Endothelial cell of umbilical vein (primary cell): ENCODE data around the gene MSANTD7. TPM values are rescaled to one million over a fixed set of nuclear protein-coding genes. Genes with fewer than 3 reads are reported as not detected.

Source experiments
- BruUV-seq: library from RNA; stranded (reverse); fragments of 400-500 nt; replicated peaks from 2 replicates; lab custom pipeline; 2021; lab: Mats Ljungman, UMichigan
- CTCF ChIA-PET: fragments of 300-600, 350-600 bp; sonication (Branson Sonifier 250); formaldehyde crosslinking; loops from one replicate; lab custom pipeline; 2021; ENCODE audit warnings: antibody characterized with exemption, inconsistent platforms; lab: Charles Lee
- POLR2A ChIA-PET: fragments of 300-600, 350-600 bp; sonication (Branson Sonifier 250); formaldehyde crosslinking; loops from one replicate; lab custom pipeline; 2021; ENCODE audit warnings: antibody characterized with exemption, inconsistent platforms; lab: Charles Lee
- DNase-seq: peaks from one replicate; pipeline ENCODE4 v3.0.0-alpha.2; 2011; ENCODE audit warnings: low read depth, low spot score
- FAIRE-seq: peaks from 2 replicates; lab custom pipeline; 2011; peaks lifted over from hg19 to GRCh38; lab: Jason Lieb, UNC
- H2AFZ ChIP-seq: 2 replicates; pipeline ENCODE4 v1.6.0; 2012; ENCODE audit warnings: low read depth, low read length, control low read depth, inconsistent platforms
- H3K27ac ChIP-seq: 2 replicates; pipeline ENCODE4 v1.5.1; 2011; ENCODE audit warnings: low read depth, mild to moderate bottlenecking, control low read depth, low read length, moderate library complexity; ENCODE audit not compliant: insufficient read depth
- H3K27me3 ChIP-seq, 2 experiments: 2 replicates each; pipeline versions ENCODE4 v1.6.0 to v1.6.1; 2011; ENCODE audit warnings: low read length in 2 of 2, mixed read lengths in 1 of 2; ENCODE audit not compliant: control insufficient read depth in 2 of 2, insufficient read depth in 2 of 2
- H3K36me3 ChIP-seq, 2 experiments: 2 replicates in 1 of 2; 3 replicates in 1 of 2; pipeline ENCODE4 v1.5.1; 2011; ENCODE audit warnings: low read length in 2 of 2, mild to moderate bottlenecking in 1 of 2, moderate library complexity in 1 of 2; ENCODE audit not compliant: control insufficient read depth in 2 of 2, insufficient read depth in 2 of 2; ENCODE audit errors: extremely low read depth in 1 of 2
- H3K4me1 ChIP-seq: 3 replicates; pipeline ENCODE4 v1.5.1; 2011; ENCODE audit warnings: mild to moderate bottlenecking, low read length; ENCODE audit not compliant: control insufficient read depth, insufficient read depth; ENCODE audit errors: extremely low read depth
- H3K4me2 ChIP-seq: 2 replicates; pipeline ENCODE4 v1.6.1; 2011; ENCODE audit warnings: low read length, control low read depth, mixed read lengths; ENCODE audit not compliant: insufficient read depth
- H3K4me3 ChIP-seq, 3 experiments: fragments of 200-600 bp in 1 of 3; sonication (generic), shearing (Covaris generic) in 1 of 3; replicated peaks in 1 of 3; 2 replicates each; pipeline ENCODE4 v1.5.1; 2011 to 2016; ENCODE audit warnings: control low read depth in 3 of 3, low read length in 3 of 3, mild to moderate bottlenecking in 2 of 3, inconsistent platforms in 1 of 3, low read depth in 1 of 3, moderate library complexity in 1 of 3; ENCODE audit not compliant: insufficient read depth in 1 of 3
- H3K79me2 ChIP-seq: 2 replicates; pipeline ENCODE4 v1.6.0; 2012; ENCODE audit warnings: low read length, inconsistent platforms; ENCODE audit not compliant: control insufficient read depth, insufficient read depth
- H3K9ac ChIP-seq: replicated peaks from 2 replicates; pipeline ENCODE3; 2011; ENCODE audit warnings: low read length, control low read depth; ENCODE audit not compliant: insufficient read depth; ENCODE audit errors: extremely low read depth
- H3K9me1 ChIP-seq: replicated peaks from 3 replicates; pipeline ENCODE4 v1.6.0; 2011; ENCODE audit warnings: mild to moderate bottlenecking, low read length; ENCODE audit not compliant: control insufficient read depth, insufficient read depth; ENCODE audit errors: extremely low read depth
- H3K9me3 ChIP-seq: replicated peaks from 2 replicates; pipeline ENCODE4 v1.5.1; 2012; ENCODE audit warnings: low read length, inconsistent platforms; ENCODE audit not compliant: control insufficient read depth, insufficient read depth
- H4K20me1 ChIP-seq: replicated peaks from 2 replicates; pipeline ENCODE3; 2011; ENCODE audit warnings: mild to moderate bottlenecking, low read length; ENCODE audit not compliant: control insufficient read depth, insufficient read depth; ENCODE audit errors: extremely low read depth
- CTCF ChIP-seq, 2 donors: IDR thresholded peaks; 1 replicate in 1 of 2; 2 replicates in 1 of 2; pipeline ENCODE4 v1.5.1; 2011; ENCODE audit warnings: low read length in 2 of 2, mild to moderate bottlenecking in 2 of 2, moderate library complexity in 2 of 2, control low read depth in 1 of 2, inconsistent platforms in 1 of 2, low read depth in 1 of 2; ENCODE audit not compliant: insufficient read depth in 1 of 2; ENCODE audit errors: extremely low read depth in 1 of 2
- EZH2 ChIP-seq: IDR thresholded peaks from 2 replicates; pipeline ENCODE4 v1.6.1; 2012; ENCODE audit warnings: borderline replicate concordance, low read depth, mild to moderate bottlenecking, moderate library complexity, low read length, inconsistent platforms; ENCODE audit not compliant: severe bottlenecking
- FOS ChIP-seq: IDR thresholded peaks from 2 replicates; pipeline ENCODE4 v1.6.1; 2011; ENCODE audit warnings: mild to moderate bottlenecking, low read length, moderate library complexity, borderline replicate concordance; ENCODE audit not compliant: insufficient read depth
- GATA2 ChIP-seq: IDR thresholded peaks from 2 replicates; pipeline ENCODE4 v1.7.0; 2011; ENCODE audit warnings: low read depth, mild to moderate bottlenecking, moderate library complexity, mixed read lengths, low read length; ENCODE audit not compliant: insufficient read length, insufficient read depth
- JUN ChIP-seq: IDR thresholded peaks from 2 replicates; pipeline ENCODE4 v1.6.1; 2011; ENCODE audit warnings: borderline replicate concordance, low read depth; ENCODE audit not compliant: insufficient read length, insufficient read depth
- POLR2A ChIP-seq: IDR thresholded peaks from 2 replicates; pipeline ENCODE4 v1.6.1; 2012; ENCODE audit warnings: low read depth, mild to moderate bottlenecking, control low read depth, low read length
- POLR2AphosphoS5 ChIP-seq: IDR thresholded peaks from 2 replicates; pipeline ENCODE4 v1.6.1; 2012; ENCODE audit warnings: low read depth, mild to moderate bottlenecking, control low read depth, low read length, moderate library complexity; ENCODE audit not compliant: insufficient read depth
- dilution Hi-C: fragments of 300-500 bp; cut with MboI; formaldehyde crosslinking; loops from one replicate; pipeline ENCODE4 v1.15.0; 2019; ENCODE audit warnings: low sequenced_read_pairs; ENCODE audit not compliant: extremely low pct_ligation_motif_present
- intact Hi-C: fragments of 100-400 bp; cut with micrococcal nuclease; formaldehyde crosslinking; loops from one replicate; pipeline ENCODE4 v1.10.0; 2022
- polyA plus RNA-seq, 4 experiments: library from polyadenylated mRNA; depleted of rRNA in 3 of 4; stranded (reverse) in 3 of 4; unstranded in 1 of 4; fragments of >200 nt; gene quantifications; 2 replicates each; pipeline versions ENCODE4 v1.2.1 to v1.2.3, GENCODE V29; 2011 to 2012; ENCODE audit warnings: missing spikeins in 1 of 4
- total RNA-seq: library from RNA; stranded (reverse); gene quantifications from 2 replicates; pipeline ENCODE4 v1.2.3, GENCODE V29; 2021

The MSANTD7 gene
- total and polyA plus RNA-seq, 2 donors (not counting 3 experiments of a cell fraction or from before 2014, with no cell fraction given), result 4.8 to 13.1 TPM

- no peaks in the 10 kb centered on the region for H4K20me1 ChIP-seq
- H3K36me3 ChIP-seq, result no peaks in the 10 kb centered on the region
- H3K79me2 ChIP-seq, result no peaks in the 10 kb centered on the region
- POLR2A ChIA-PET, result no interaction called here
- intact Hi-C loops (loop anchor here (1.0 kb wide), 1 partner anchor 16 kb away; no protein-coding TSS in a partner anchor), dilution Hi-C loops (no loop called here)
- H3K9ac ChIP-seq, result peak overlapping the region; percentile 25
- H3K9me1 ChIP-seq, result no peaks in the 10 kb centered on the region
- FAIRE-seq, result peak; percentile 87
- no peaks in the 10 kb centered on the region for H3K27me3 ChIP-seq
- BruUV-seq, result no TSS peak
- H2AFZ ChIP-seq, result peak overlapping the region; percentile 82
- no peaks in the 10 kb centered on the region for H3K9me3 ChIP-seq
- peaks cover 14% of the 10 kb centered on the region for H3K4me1 ChIP-seq
- H3K4me2 ChIP-seq, result peak overlapping the region; percentile 23
- H3K4me3 ChIP-seq, result no peak overlapping the region
- peak overlapping the region; percentile 82 for H3K27ac ChIP-seq
- peak; percentile 92 for DNase-seq
- CTCF ChIA-PET, result interaction anchor here (0.6 to 1.5 kb wide), 5 partner anchors 12 to 171 kb away, joined by 3 to 4 read pairs (median 3); no protein-coding TSS in a partner anchor
- no peak for TF ChIP-seq POLR2A
- TF ChIP-seq CTCF (IDR thresholded peaks at IDR 0.05; ENCODE audit: extremely low read depth in 1 of 2, insufficient read depth in 1 of 2, low read depth in 1 of 2, low read length in 2 of 2), result no peak
- TF ChIP-seq GATA2, result no peak
- peak; percentile 69 for TF ChIP-seq JUN
- no peak for TF ChIP-seq EZH2
- TF ChIP-seq POLR2AphosphoS5, result no peak
- peak; percentile 29 for TF ChIP-seq FOS
Observed at GRCh38 chr10:14798636-14799035, 39.5 kb upstream of the MSANTD7 start.
